GM13977 (cell line): ENCODE data around the gene MMP28.

Experiments
- DNase-seq: peaks from one replicate; pipeline ENCODE4 v3.0.0; 2012; ENCODE audit warnings: low spot score
- in situ Hi-C: fragments of 300-500 bp; cut with MboI; formaldehyde crosslinking; loops from one replicate; pipeline ENCODE4 v1.12.0; 2022; ENCODE audit warnings: low sequenced_read_pairs, low pct_unique_long_range_greater_than_20kb, mixed read lengths, inconsistent platforms; ENCODE audit not compliant: unreplicated experiment
- TF ChIP-seq, protein P1 (sequence below): IDR thresholded peaks from 2 replicates; pipeline ENCODE4 v1.5.1; 2012; ENCODE audit warnings: mild to moderate bottlenecking, control low read depth; ENCODE audit not compliant: insufficient read depth; ENCODE audit errors: extremely low read depth, missing control alignments

Gene MMP28

DNA sequence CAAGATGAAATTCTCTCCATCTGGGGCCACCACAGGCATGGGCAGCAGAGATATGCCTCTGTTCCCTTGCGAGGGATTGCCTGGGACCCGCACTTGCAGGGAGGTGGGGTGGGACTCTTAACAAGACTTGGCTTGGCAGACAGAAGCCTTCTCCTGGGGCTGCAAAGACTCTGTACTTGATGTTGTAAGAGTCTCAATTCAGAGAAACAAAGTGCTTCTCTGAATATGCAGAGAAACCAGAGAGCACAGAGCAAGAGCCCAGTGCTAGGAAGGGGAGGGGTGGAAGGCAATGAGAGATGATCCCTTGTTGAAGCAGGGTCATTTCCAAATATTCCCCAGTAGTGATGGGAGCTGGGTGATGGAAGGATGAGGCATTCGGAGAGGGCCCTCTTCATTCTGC lies 2.2 kb downstream of the MMP28 start:
- in situ Hi-C loops: no loop called here
- no peak for DNase-seq

DNA sequence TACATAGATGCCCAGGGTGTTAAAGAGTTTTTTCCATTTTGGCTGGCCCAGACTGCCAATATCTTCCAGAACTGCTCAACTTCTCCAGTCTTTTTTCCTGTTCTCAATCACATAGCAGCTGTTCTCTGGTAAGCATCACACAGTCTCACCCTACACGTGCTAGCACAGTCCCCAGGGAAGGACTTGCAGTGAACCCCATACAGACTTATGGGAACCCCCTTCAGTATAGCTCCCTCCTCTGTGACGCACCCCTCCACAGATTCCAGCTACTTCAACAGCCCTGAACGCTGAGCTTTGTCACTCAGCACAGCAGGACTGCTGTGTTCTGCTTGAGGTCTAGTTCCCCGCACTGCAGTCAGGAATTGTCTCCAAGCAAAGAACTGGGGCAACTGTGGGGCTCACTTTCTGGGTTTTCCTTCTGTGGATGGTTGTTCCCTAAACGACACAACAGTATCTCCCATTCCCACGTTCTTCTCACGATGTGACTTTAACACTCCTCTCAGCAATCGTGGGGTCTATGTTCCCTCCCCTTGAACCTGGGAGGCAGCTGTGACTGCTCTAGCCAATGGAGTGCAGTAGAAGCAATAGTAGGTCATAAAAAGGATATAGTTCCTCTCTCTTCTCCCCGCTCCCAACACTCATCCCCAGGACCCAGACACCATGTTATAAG lies 3.6 kb downstream of the MMP28 start:
- TF ChIP-seq, protein P1, sequence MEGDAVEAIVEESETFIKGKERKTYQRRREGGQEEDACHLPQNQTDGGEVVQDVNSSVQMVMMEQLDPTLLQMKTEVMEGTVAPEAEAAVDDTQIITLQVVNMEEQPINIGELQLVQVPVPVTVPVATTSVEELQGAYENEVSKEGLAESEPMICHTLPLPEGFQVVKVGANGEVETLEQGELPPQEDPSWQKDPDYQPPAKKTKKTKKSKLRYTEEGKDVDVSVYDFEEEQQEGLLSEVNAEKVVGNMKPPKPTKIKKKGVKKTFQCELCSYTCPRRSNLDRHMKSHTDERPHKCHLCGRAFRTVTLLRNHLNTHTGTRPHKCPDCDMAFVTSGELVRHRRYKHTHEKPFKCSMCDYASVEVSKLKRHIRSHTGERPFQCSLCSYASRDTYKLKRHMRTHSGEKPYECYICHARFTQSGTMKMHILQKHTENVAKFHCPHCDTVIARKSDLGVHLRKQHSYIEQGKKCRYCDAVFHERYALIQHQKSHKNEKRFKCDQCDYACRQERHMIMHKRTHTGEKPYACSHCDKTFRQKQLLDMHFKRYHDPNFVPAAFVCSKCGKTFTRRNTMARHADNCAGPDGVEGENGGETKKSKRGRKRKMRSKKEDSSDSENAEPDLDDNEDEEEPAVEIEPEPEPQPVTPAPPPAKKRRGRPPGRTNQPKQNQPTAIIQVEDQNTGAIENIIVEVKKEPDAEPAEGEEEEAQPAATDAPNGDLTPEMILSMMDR: no peak
- in situ Hi-C loops: no loop called here
- no peak for DNase-seq

More for the DNA sequence above, 2.2 kb downstream of the MMP28 start:
- TF ChIP-seq, protein P1: no peak

DNA sequence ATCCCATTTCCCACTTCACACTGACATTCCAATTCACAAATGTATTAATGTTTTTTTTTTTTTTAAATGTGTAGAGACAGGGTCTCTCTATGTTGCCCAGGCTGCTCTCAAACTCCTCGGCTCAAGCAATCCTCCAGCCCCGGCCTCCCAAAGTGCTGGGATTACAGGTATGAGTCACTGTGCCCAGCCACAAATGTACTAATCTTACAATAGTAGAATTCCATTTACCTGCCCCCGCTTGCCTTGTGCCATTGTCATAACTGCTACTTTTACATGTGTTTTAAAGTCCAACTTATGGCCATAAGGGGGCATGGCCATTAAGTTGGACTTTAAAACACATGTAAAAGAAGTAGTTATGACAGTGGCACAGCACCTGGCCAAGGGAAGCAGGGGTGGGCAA lies 4.6 kb downstream of the MMP28 start:
- TF ChIP-seq, protein P1: no peak
- in situ Hi-C loops: no loop called here
- no peak for DNase-seq

DNA sequence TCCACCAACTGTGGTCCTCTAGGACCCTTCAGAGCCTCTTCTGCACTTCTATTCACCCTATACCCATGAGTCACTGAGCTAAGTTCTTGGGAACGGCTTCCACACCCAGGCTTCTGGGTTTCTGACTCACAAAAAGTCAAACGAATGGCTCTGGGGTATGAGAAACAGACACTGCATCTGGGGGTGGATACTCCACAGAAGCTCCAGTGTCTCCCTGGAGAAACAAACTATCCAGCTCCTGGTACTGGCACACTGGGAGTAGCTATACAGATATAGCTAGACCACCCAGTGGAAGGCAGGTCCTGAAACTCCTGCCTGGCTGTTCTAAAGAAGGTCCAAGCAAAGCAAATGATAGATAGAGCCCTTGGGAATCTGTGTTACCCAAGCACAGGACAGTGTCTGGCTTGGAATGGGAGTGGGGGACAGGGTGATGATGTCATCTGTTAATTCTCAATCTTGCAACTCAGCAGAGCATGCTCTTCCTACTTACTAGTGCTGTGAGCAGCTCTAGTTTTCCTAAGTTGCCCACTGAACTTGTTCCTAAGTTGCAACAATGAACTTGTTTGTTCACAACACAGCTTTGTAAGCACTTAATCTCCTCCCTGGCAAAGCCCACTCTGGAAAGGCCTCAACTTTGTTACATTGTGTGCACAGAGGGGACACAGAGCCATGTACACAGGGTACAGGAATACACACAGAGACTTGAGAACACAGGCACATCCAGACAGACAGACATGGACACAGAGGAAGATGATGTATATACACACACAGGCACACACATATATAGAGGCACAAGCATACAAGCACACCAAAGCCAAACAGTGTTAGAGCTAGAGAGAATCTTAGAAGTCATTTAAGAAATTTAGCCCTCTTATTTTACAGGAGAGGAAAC lies 6.7 kb downstream of the MMP28 start:
- in situ Hi-C loops: no loop called here
- TF ChIP-seq, protein P1: no peak
- no peak for DNase-seq

DNA sequence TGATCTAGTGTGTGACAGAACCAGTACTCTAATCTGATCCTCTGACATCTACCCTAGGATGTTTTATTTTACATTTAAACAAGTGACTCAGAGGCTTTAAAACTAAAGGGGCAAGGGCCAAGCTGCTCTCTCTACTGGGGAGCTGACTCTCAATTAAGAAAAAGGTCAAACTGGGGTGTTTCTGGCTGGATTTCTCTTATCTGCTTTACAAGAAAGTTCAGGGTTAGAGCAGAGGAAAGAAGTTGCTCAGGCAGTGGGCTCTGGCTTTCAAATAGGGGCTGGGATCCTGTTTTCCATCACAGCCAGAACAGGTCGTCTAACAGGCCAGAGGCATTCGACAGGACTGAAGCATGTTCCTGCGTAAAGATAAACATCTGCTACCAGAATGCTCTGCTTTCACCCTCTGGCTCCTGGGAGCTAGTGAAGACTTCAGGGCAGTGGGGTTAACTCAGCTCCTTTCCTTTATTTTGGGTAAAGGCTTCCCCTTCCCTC lies 8.5 kb downstream of the MMP28 start:
- no peak for DNase-seq
- TF ChIP-seq, protein P1: no peak
- in situ Hi-C loops: no loop called here

DNA sequence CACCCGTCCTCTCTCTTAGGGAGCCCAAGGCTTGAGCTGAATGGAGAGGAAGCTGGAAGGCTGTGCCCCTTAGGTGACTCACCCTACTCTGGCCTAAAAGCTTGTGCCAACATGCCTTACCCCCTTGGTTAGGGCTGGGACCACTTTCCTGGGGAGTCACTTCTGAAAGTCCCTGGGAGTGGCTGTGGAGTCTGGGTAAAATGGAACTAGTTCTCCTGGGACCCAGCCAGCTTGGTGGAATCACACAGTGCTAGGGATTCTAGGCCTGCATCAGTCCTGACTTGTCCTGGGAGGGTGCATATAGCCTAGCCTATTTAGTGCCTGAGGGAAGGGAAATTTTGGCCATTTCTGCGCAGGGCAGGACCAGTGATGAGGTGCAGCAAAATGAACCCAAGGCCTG lies 10.5 kb downstream of the MMP28 start:
- TF ChIP-seq, protein P1: no peak
- in situ Hi-C loops: no loop called here
- no peak for DNase-seq
